ENCODE data around the gene SP8.

Gene SP8

DNA sequence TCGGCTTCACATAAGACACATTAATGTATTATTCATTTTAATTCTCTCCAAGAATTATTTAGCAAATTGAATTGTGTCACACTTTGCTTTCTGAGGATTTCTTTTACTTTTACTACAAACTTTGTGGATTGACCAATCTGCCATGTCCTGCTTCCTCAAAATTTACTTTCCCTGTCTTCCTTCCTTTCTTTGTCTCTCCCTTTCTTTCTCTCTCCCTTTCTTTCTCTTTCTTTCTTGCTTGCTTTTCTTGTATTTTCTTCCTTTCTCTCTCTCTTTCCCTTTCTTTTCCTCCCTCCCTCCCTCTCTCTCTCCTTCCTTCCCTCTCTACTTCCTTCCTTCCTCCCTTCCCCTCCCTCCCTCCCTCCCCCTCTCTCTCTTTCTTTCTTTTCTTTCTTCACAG, 37.8 kb downstream of the SP8 start:
- DNase-seq = no peak

DNA sequence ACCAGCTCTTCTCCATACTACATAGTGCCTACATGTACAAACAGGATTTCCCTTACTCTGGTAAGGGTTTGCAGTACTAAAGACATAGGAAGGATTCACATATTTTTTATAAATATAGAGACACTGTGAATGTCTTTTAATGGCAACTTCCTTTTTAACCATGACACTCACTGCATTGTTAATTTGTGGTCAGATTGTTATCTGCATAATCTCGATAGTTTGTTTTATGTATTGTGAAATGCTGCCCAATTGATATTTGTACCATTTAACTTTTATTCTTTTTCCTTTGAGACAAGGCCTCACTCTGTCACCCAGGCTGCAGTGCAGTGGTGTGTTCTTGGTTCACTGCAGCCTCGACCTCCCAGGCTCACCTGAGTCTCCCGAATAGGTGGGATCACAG, 39.7 kb downstream of the SP8 start:
- no peak for DNase-seq

DNA sequence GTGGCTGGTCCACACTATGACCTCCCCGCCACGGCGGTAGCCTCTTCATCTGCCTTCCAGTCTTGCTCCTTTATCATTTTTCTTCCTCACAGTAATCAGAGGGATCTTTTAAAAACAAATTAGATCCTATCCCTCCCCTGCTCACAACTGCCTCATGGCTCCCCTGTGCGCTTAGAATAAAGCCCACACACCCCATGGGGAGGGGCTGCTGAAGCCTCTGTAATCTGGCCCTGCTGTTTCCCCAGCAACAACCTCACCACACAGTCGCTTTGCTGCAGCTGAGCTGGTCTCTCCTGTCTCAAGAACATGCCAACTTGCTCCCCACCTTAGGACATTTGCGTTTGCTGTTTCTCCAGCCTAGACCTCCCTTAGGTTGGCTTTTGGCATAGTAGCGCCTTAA, 41.0 kb downstream of the SP8 start:
- DNase-seq = no peak

DNA sequence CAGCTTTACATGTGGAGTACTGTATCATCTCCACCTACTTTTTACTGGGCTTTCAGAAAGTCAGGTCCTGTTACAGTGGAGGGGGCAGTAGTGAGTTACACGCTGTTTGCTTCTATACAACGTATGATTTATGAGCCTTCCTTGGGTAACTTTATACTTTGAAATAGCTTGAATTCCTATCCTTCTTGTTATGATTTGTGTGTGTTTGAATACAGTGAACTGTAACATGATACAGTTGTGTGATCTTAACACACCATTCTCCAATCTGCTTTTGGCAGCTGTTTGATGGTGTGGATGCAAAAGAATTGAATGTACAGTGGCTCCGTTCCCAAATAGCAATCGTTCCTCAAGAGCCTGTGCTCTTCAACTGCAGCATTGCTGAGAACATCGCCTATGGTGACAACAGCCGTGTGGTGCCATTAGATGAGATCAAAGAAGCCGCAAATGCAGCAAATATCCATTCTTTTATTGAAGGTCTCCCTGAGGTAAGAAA, 41.7 kb downstream of the SP8 start:
- no peak for DNase-seq

GRCh38 chr7:20742913-20743312, 43.8 kb downstream of the SP8 start:
- no peak for DNase-seq

DNA sequence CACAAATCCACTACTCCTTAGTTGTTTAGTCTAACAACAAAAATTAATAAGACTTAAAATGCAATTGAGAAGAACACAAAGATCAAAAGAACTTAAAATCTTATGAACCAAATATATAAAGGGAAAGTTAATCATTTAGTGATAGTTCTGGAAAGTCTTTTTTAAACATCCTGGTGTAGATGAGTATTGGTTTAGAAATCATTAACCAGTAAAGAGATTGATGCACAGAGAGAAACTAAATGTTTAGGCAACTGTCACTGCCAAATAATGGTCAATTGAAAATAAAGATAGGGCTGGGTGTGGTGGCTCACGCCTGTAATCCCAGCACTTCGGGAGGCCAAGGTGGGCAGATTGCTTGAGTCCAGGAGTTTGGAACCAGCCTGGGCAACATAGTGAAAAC, 44.9 kb downstream of the SP8 start:
- DNase-seq = no peak

- no peak for DNase-seq
These were observed 47.9 kb downstream of the SP8 start for GRCh38 chr7:20738518-20739481.

GRCh38 chr7:20737840-20738448, 48.7 kb downstream of the SP8 start:
- no peak for DNase-seq

DNA sequence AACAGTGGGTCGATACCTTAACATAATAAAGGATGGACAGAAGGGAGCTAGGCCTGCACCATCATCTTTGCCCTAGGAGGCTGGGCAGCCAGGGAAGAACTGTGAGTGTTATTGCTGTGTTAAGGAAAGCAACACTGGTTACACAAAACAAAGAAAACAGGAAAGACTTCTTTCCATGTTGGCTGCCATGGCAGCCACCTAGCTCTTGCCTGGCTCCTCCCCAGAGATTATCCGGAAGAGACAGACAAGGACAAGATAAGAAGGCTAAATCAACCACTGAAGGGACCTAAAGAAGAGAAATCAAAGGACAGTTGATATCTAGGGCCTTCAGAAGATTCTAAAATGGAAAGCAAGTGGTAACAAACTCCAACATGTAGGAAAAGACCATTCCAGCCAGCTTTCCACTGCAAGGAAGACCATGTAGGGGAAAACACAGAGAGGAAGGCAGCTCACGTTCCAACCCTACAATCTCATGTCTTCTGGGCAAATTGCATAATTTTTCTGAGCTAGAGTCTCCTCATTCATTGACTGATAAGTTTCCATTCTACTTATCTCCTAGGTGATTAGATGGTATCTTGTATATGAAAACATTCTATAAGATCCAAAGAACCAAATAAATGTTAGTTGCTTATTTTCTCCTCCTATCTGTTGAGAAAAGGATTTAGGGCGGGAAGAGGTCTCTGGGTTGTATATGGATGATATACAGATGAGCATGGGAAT, 51.2 kb downstream of the SP8 start:
- DNase-seq = no peak
